ENCODE data around the gene ANHX.

The ANHX gene

GRCh38 chr12:133227281-133227852, 8.3 kb downstream of the ANHX start:
- TF ChIP-seq GABPA (IDR thresholded peaks at IDR 0.05; ENCODE audit: low read depth) (no peak), SPI1 (IDR thresholded peaks at IDR 0.05; ENCODE audit: borderline replicate concordance, low read depth) (no peak), CTCF (IDR thresholded peaks at IDR 0.05; ENCODE audit: insufficient read depth, low read length) (no peak), REST (IDR thresholded peaks at IDR 0.05; ENCODE audit: insufficient replicate concordance, low read depth) (no peak)
- Histone ChIP-seq H3K27ac (replicated peaks) (no peak overlapping the region), H3K4me3 (replicated peaks; ENCODE audit: insufficient read depth, low read length) (no peak overlapping the region), H3K27me3 (ENCODE audit: insufficient read depth, poor library complexity, severe bottlenecking) (no peaks in the 10 kb centered on the region)
- no peak for DNase-seq (ENCODE audit: low read depth in 1 of 2, low spot score in 1 of 2)

GRCh38 chr12:133226690-133227089, 9.0 kb downstream of the ANHX start:
- H3K27me3 ChIP-seq (ENCODE audit: insufficient read depth, poor library complexity, severe bottlenecking): no peaks in the 10 kb centered on the region

GRCh38 chr12:133225527-133225926, 10.2 kb downstream of the ANHX start:
- DNase-seq (ENCODE audit: low read depth in 1 of 2, low spot score in 1 of 2): no peak
- no peak overlapping the region for H3K4me3 ChIP-seq (replicated peaks; ENCODE audit: insufficient read depth, low read length)
- TF ChIP-seq GABPA (IDR thresholded peaks at IDR 0.05; ENCODE audit: low read depth) (no peak), CTCF (IDR thresholded peaks at IDR 0.05; ENCODE audit: insufficient read depth, low read length) (no peak), POLR2AphosphoS5 (IDR thresholded peaks at IDR 0.05; ENCODE audit: low read depth) (no peak), SPI1 (IDR thresholded peaks at IDR 0.05; ENCODE audit: borderline replicate concordance, low read depth) (no peak), REST (IDR thresholded peaks at IDR 0.05; ENCODE audit: insufficient replicate concordance, low read depth) (no peak)
- no peaks in the 10 kb centered on the region for H3K27me3 ChIP-seq (ENCODE audit: insufficient read depth, poor library complexity, severe bottlenecking)
- H3K27ac ChIP-seq (replicated peaks): no peak overlapping the region

More at GRCh38 chr12:133226690-133227089, 9.0 kb downstream of the ANHX start:
- no peak for TF ChIP-seq CTCF (IDR thresholded peaks at IDR 0.05; ENCODE audit: insufficient read depth, low read length)
- no peak overlapping the region for H3K27ac ChIP-seq (replicated peaks)
- DNase-seq (ENCODE audit: low read depth in 1 of 2, low spot score in 1 of 2): no peak
- no peak overlapping the region for H3K4me3 ChIP-seq (replicated peaks; ENCODE audit: insufficient read depth, low read length)

- Histone ChIP-seq H3K27me3 (ENCODE audit: insufficient read depth, poor library complexity, severe bottlenecking) (no peaks in the 10 kb centered on the region), H3K27ac (replicated peaks) (no peak overlapping the region), H3K4me3 (replicated peaks; ENCODE audit: insufficient read depth, low read length) (no peak overlapping the region)
- TF ChIP-seq POLR2AphosphoS5 (IDR thresholded peaks at IDR 0.05; ENCODE audit: low read depth): no peak
- no peak for DNase-seq (ENCODE audit: low read depth in 1 of 2, low spot score in 1 of 2)
Observed at GRCh38 chr12:133222211-133222610, 13.5 kb downstream of the ANHX start.

All from HL-60 (cell line).